ENCODE measurements around the gene ANGPTL4. TPM values are rescaled to one million over a fixed set of nuclear protein-coding genes. Genes with fewer than 3 reads are reported as not detected.

Gene ANGPTL4
- total and polyA plus RNA-seq, 2 of the 13 experiments (the other 11 are each of a cell fraction or from before 2014, with no cell fraction given), result 0.80 to 21.7 TPM

- TF ChIP-seq KDM1A (CRISPR knock-in tag; IDR thresholded peaks at IDR 0.05) (no peak), PRDM10 (CRISPR knock-in tag; IDR thresholded peaks at IDR 0.05; ENCODE audit: low read depth) (0 out of 2 replicates have a peak, but pooled peaks have one; percentile 4), BCL6 (CRISPR knock-in tag; IDR thresholded peaks at IDR 0.05) (no peak), ZNF747 (CRISPR knock-in tag; IDR thresholded peaks at IDR 0.05; ENCODE audit: borderline replicate concordance) (no peak), ZNF883 (CRISPR knock-in tag; IDR thresholded peaks at IDR 0.05; ENCODE audit: not compliant biosample characterization) (no peak), CTCF (CRISPR knock-in tag; IDR thresholded peaks at IDR 0.05) (peak; percentile 26; the same call in 1 of the 2 replicates), ZNF513 (CRISPR knock-in tag; conservative IDR thresholded peaks at IDR 0.05) (no peak), TERF1 (CRISPR knock-in tag; IDR thresholded peaks at IDR 0.05) (no peak), ZMYM3 (CRISPR knock-in tag; IDR thresholded peaks at IDR 0.05) (0 out of 2 replicates have a peak, but pooled peaks have one; percentile 8), ZGPAT (CRISPR knock-in tag; IDR thresholded peaks at IDR 0.05) (no peak), ZNF558 (CRISPR knock-in tag; IDR thresholded peaks at IDR 0.05; ENCODE audit: borderline replicate concordance) (no peak), MAF1 (CRISPR knock-in tag; IDR thresholded peaks at IDR 0.05; ENCODE audit: borderline replicate concordance) (0 out of 2 replicates have a peak, but pooled peaks have one; percentile 24), ZNF709 (CRISPR knock-in tag; IDR thresholded peaks at IDR 0.05) (no peak; the same call in 1 of the 2 replicates), ZNF333 (CRISPR knock-in tag; IDR thresholded peaks at IDR 0.05; ENCODE audit: borderline replicate concordance) (0 out of 2 replicates have a peak, but pooled peaks have one; percentile 50), CHCHD3 (CRISPR knock-in tag; IDR thresholded peaks at IDR 0.05) (peak; percentile 11; the same call in 1 of the 2 replicates), SRY (CRISPR knock-in tag; IDR thresholded peaks at IDR 0.05) (no peak), NR2C2 (CRISPR knock-in tag; IDR thresholded peaks at IDR 0.05; ENCODE audit: borderline replicate concordance) (no peak), ELK4 (CRISPR knock-in tag; IDR thresholded peaks at IDR 0.05; ENCODE audit: borderline replicate concordance) (no peak)
Measured at GRCh38 chr19:8320564-8321066, 43.3 kb upstream of the ANGPTL4 start (continued).
